Pulmonary artery endothelial cell (primary cell): ENCODE data around the gene EIF2AK3. TPM values are rescaled to one million over a fixed set of nuclear protein-coding genes. Genes with fewer than 3 reads are reported as not detected.

Experiments
- DNase-seq: peaks from one replicate; pipeline ENCODE4 v3.0.0-alpha.2; 2011; ENCODE audit warnings: low read depth, low spot score
- total RNA-seq: library from RNA; depleted of rRNA; stranded (reverse); fragments of >200 nt; gene quantifications from 2 replicates; pipeline ENCODE4 v1.2.3, GENCODE V29; 2014

Gene EIF2AK3
- total RNA-seq, 1 donor from 2014 or later: 20.8 TPM

GRCh38 chr2:88543541-88544057 lies 83.7 kb downstream of the EIF2AK3 start:
- no peak for DNase-seq

GRCh38 chr2:88542668-88543067 lies 84.6 kb downstream of the EIF2AK3 start:
- DNase-seq: no peak

- DNase-seq: no peak
Observed at GRCh38 chr2:88540346-88540745, 86.9 kb downstream of the EIF2AK3 start.

GRCh38 chr2:88538362-88538917 lies 88.8 kb downstream of the EIF2AK3 start:
- DNase-seq: no peak

GRCh38 chr2:88537640-88538039 lies 89.6 kb downstream of the EIF2AK3 start:
- no peak for DNase-seq

GRCh38 chr2:88530081-88530480 lies 97.2 kb downstream of the EIF2AK3 start:
- DNase-seq: no peak

GRCh38 chr2:88521445-88522073 lies 105.7 kb downstream of the EIF2AK3 start:
- DNase-seq: no peak

- no peak for DNase-seq
Observed at GRCh38 chr2:88517759-88518201, 109.5 kb downstream of the EIF2AK3 start.

Other genes starting within 250 kb of the EIF2AK3 start
- gene FOXI3, start 174.8 kb downstream of the EIF2AK3 start, total RNA-seq: not detected in 2 replicates
- gene RPIA, start 64.2 kb upstream of the EIF2AK3 start, total RNA-seq: 20.7 and 21.7 TPM in 2 replicates